Left ventricle myocardium inferior (tissue), 1 donor: ENCODE results near the gene KIF26A. TPM values are rescaled to one million over a fixed set of nuclear protein-coding genes. Genes with fewer than 3 reads are reported as not detected.
A peak's percentile ranks its signal among the peaks of the same experiment; 100 is the strongest.

Source experiments
- DNase-seq: peaks from one replicate; pipeline ENCODE4 v3.0.0-alpha.2; 2020
- H3K27ac ChIP-seq: fragments of 200-600 bp; replicated peaks from 2 replicates; pipeline ENCODE4 v1.8.0; 2021
- H3K27me3 ChIP-seq: fragments of 200-600 bp; 2 replicates; pipeline ENCODE4 v1.8.0; 2021; ENCODE audit warnings: low read depth
- H3K36me3 ChIP-seq: fragments of 200-600 bp; 2 replicates; pipeline ENCODE4 v1.8.0; 2021
- H3K4me1 ChIP-seq: fragments of 200-600 bp; 2 replicates; pipeline ENCODE4 v1.8.0; 2021
- H3K4me3 ChIP-seq: fragments of 200-600 bp; 2 replicates; pipeline ENCODE4 v1.8.0; 2021; ENCODE audit warnings: mild to moderate bottlenecking, moderate library complexity
- H3K9me3 ChIP-seq: fragments of 200-600 bp; replicated peaks from 2 replicates; pipeline ENCODE4 v1.8.0; 2021
- intact Hi-C: fragments of 100-400 bp; cut with micrococcal nuclease; formaldehyde crosslinking; loops from one replicate; pipeline ENCODE4 v1.11.0; 2022
- total RNA-seq: library from RNA; stranded (reverse); fragmentation: NEBNext Ultra II Directional; extraction: Animal tissue kit (Norgen Biotek cat#: 25700); gene quantifications from one replicate; pipeline ENCODE4 v1.2.1, GENCODE V29; 2021
- TF ChIP-seq, protein P1 (sequence below): fragments of 200-600 bp; IDR thresholded peaks from 2 replicates; pipeline ENCODE4 v1.8.0; 2021; ENCODE audit warnings: antibody characterized with exemption, mild to moderate bottlenecking, borderline replicate concordance
- donor health status: DM: no; HTN: yes; CAD: no; lungs with severe emphysema.

The KIF26A gene
- total RNA-seq, 1 donor from 2014 or later, result 6.5 TPM

GRCh38 chr14:104169005-104169698 is 30.8 kb downstream of the KIF26A start:
- Histone ChIP-seq H3K27ac (peak overlapping the region; percentile 78), H3K9me3 (no peaks in the 10 kb centered on the region), H3K36me3 (peaks cover 4% of the 10 kb centered on the region), H3K4me3 (peak overlapping the region; percentile 11), H3K4me1 (peaks cover 52% of the 10 kb centered on the region), H3K27me3 (no peaks in the 10 kb centered on the region)
- TF ChIP-seq, protein P1, sequence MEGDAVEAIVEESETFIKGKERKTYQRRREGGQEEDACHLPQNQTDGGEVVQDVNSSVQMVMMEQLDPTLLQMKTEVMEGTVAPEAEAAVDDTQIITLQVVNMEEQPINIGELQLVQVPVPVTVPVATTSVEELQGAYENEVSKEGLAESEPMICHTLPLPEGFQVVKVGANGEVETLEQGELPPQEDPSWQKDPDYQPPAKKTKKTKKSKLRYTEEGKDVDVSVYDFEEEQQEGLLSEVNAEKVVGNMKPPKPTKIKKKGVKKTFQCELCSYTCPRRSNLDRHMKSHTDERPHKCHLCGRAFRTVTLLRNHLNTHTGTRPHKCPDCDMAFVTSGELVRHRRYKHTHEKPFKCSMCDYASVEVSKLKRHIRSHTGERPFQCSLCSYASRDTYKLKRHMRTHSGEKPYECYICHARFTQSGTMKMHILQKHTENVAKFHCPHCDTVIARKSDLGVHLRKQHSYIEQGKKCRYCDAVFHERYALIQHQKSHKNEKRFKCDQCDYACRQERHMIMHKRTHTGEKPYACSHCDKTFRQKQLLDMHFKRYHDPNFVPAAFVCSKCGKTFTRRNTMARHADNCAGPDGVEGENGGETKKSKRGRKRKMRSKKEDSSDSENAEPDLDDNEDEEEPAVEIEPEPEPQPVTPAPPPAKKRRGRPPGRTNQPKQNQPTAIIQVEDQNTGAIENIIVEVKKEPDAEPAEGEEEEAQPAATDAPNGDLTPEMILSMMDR, result no peak
- intact Hi-C loops, result no loop called here
- no peak for DNase-seq

DNA sequence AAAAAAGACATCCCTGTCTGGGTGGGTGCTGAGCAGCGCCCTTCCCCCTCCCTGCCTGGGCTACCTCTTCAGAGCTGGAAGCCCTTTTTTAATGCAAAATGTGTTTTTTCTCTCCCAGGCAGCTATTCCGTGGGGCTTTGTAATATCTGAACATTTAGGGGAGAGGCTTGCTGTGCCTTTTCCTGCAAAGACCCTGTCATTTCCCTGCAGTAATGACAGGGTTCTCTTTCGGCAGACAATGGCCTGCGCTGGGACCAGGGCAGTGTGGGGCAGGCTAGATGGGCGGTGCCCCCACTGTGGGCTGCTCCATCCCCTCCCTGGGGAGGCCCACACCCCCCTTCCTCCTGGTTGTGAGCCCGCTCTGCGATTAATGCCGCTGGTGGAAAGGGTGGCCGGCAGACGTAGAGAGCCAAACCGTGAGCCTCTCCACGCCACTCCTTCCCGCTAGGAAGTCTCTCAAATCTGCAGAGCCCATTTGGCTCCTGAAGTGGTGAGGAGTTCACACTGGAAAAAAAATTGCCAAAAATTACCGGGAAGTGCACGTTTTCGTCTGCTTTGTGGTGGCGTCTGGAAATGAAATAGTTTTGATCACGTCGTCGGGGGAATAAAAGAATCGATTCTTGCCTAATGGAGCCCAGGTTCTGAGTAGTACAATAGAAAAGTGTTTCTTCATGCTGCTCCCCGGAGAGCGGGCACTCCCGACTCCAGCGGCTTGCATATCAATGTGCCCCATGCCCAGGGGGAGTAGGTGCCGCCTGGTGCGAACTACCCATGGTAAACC is 31.5 kb downstream of the KIF26A start:
- DNase-seq, result peak; percentile 55
- Histone ChIP-seq H3K27me3 (no peaks in the 10 kb centered on the region), H3K9me3 (no peaks in the 10 kb centered on the region), H3K36me3 (peaks cover 12% of the 10 kb centered on the region), H3K27ac (peak overlapping the region; percentile 78), H3K4me1 (peaks cover 52% of the 10 kb centered on the region), H3K4me3 (peak overlapping the region; percentile 11)
- intact Hi-C loops, result no loop called here
- TF ChIP-seq, protein P1, result no peak

- H3K9me3 ChIP-seq, result no peaks in the 10 kb centered on the region
- H3K4me3 ChIP-seq, result peak overlapping the region; percentile 33
- H3K36me3 ChIP-seq, result peaks cover 13% of the 10 kb centered on the region
- TF ChIP-seq, protein P1, result no peak
- intact Hi-C loops, result no loop called here
- peak overlapping the region; percentile 78 for H3K27ac ChIP-seq
- no peak for DNase-seq
- peaks cover 52% of the 10 kb centered on the region for H3K4me1 ChIP-seq
- H3K27me3 ChIP-seq, result no peaks in the 10 kb centered on the region
Measured at GRCh38 chr14:104171029-104171697, 32.8 kb downstream of the KIF26A start.

DNA sequence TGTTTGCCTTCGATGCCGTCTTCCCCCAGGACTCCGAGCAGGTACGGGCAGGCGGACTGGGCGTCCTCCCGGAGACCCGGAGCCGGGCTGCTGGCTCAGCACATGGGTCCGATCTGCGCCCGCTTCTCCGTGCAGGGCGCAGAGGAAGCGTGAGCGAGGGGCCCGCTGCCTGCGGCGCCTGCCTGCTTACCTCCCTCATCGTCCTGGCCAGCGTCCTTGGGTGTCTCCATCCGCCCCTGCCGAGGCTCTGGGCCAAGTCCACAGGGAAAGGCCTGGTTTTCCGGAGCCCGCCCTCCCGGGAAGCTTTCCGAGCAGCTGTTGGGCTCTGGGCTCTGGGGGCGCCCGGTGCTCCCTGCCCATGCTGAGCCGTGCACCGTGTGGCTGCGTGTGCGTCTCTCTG is 33.5 kb downstream of the KIF26A start:
- H3K9me3 ChIP-seq, result no peaks in the 10 kb centered on the region
- no peaks in the 10 kb centered on the region for H3K27me3 ChIP-seq
- peaks cover 13% of the 10 kb centered on the region for H3K36me3 ChIP-seq
- DNase-seq, result peak; percentile 46
- H3K27ac ChIP-seq, result peak overlapping the region; percentile 2
- H3K4me1 ChIP-seq, result peaks cover 52% of the 10 kb centered on the region
- intact Hi-C loops, result no loop called here
- TF ChIP-seq, protein P1, result no peak
- peak overlapping the region; percentile 33 for H3K4me3 ChIP-seq

- TF ChIP-seq, protein P1, result no peak
- no peak for DNase-seq
- intact Hi-C loops, result no loop called here
- Histone ChIP-seq H3K36me3 (peaks cover 13% of the 10 kb centered on the region), H3K4me1 (peaks cover 52% of the 10 kb centered on the region), H3K27ac (no peak overlapping the region), H3K27me3 (no peaks in the 10 kb centered on the region), H3K9me3 (no peaks in the 10 kb centered on the region), H3K4me3 (peak overlapping the region; percentile 33)
Measured at GRCh38 chr14:104172349-104172748, 34.0 kb downstream of the KIF26A start.
